CD4-positive, alpha-beta memory T cell (primary cell): ENCODE data around the gene HPS3. TPM values are rescaled to one million over a fixed set of nuclear protein-coding genes. Genes with fewer than 3 reads are reported as not detected.

Experiments
- CTCF ChIA-PET: fragments of 350-600 bp; sonication (Branson Sonifier 250); formaldehyde crosslinking; loops from one replicate; lab custom pipeline; 2021; ENCODE audit warnings: inconsistent platforms; ENCODE audit not compliant: partially characterized antibody; lab: Charles Lee
- POLR2A ChIA-PET: fragments of 350-600 bp; sonication (Branson Sonifier 250); formaldehyde crosslinking; loops from one replicate; lab custom pipeline; 2021; ENCODE audit not compliant: partially characterized antibody; lab: Charles Lee
- DNase-seq, 5 donors: peaks; one replicate each; pipeline versions ENCODE4 v3.0.0 to v3.0.0-alpha.2; 2020 to 2022; ENCODE audit warnings: mixed read lengths in 1 of 5
- H3K27ac ChIP-seq: one replicate; pipeline ENCODE4 v1.7.0; 2013; ENCODE audit warnings: low read depth, low read length
- H3K27me3 ChIP-seq: 2 replicates; pipeline ENCODE4 v1.7.0; 2013; ENCODE audit warnings: mild to moderate bottlenecking, low read length, moderate library complexity; ENCODE audit not compliant: insufficient read depth
- H3K36me3 ChIP-seq: 2 replicates; pipeline ENCODE4 v1.7.0; 2013; ENCODE audit warnings: mild to moderate bottlenecking, low read length, moderate library complexity; ENCODE audit not compliant: insufficient read depth
- H3K4me1 ChIP-seq: 2 replicates; pipeline ENCODE4 v1.7.0; 2013; ENCODE audit warnings: mild to moderate bottlenecking, low read length, moderate library complexity; ENCODE audit not compliant: insufficient read depth
- H3K4me3 ChIP-seq, 2 donors: one replicate each; pipeline ENCODE4 v1.7.0; 2013; ENCODE audit warnings: low read length in 2 of 2, mild to moderate bottlenecking in 1 of 2
- H3K9me3 ChIP-seq, 2 donors: one replicate each; pipeline ENCODE4 v1.7.0; 2013; ENCODE audit warnings: low read length in 2 of 2, control low read depth in 1 of 2; ENCODE audit not compliant: control insufficient read depth in 1 of 2
- H3K27ac Mint-ChIP-seq, 7 donors: one replicate each; pipeline ENCODE4 v1.8.0; 2020 to 2021; ENCODE audit warnings: mixed read lengths in 7 of 7, mild to moderate bottlenecking in 6 of 7, inconsistent platforms in 3 of 7, moderate library complexity in 3 of 7
- H3K27me3 Mint-ChIP-seq, 2 donors: one replicate each; pipeline ENCODE4 v1.8.0; 2020 to 2021; ENCODE audit warnings: mixed read lengths in 2 of 2
- H3K36me3 Mint-ChIP-seq, 2 donors: one replicate each; pipeline ENCODE4 v1.8.0; 2020 to 2021; ENCODE audit warnings: mixed read lengths in 2 of 2, inconsistent platforms in 1 of 2, mild to moderate bottlenecking in 1 of 2
- H3K4me1 Mint-ChIP-seq, 4 donors: one replicate each; pipeline ENCODE4 v1.8.0; 2020 to 2021; ENCODE audit warnings: mixed read lengths in 4 of 4, mild to moderate bottlenecking in 1 of 4
- H3K4me3 Mint-ChIP-seq, 8 donors: one replicate each; pipeline ENCODE4 v1.8.0; 2020 to 2021; ENCODE audit warnings: mixed read lengths in 8 of 8, mild to moderate bottlenecking in 7 of 8, moderate library complexity in 6 of 8, inconsistent platforms in 3 of 8
- H3K9me3 Mint-ChIP-seq, 8 donors: one replicate each; pipeline ENCODE4 v1.8.0; 2020 to 2021; ENCODE audit warnings: mixed read lengths in 8 of 8, mild to moderate bottlenecking in 5 of 8, inconsistent platforms in 3 of 8, moderate library complexity in 1 of 8
- intact Hi-C: fragments of 100-400 bp; cut with micrococcal nuclease; formaldehyde crosslinking; loops from one replicate; pipeline ENCODE4 v1.15.1; 2023
- polyA plus RNA-seq, 2 donors: library from polyadenylated mRNA; unstranded; fragments of 300-500 nt; fragmentation: Illumina TruSeq; gene quantifications; one replicate each; pipeline ENCODE4 v1.2.3, GENCODE V29; 2021
- total RNA-seq, 2 experiments: library from RNA; stranded (reverse); gene quantifications; one replicate each; pipeline ENCODE4 v1.2.3, GENCODE V29; 2021

The HPS3 gene
- total and polyA plus RNA-seq, 4 experiments from 2014 or later, result 29.5 to 45.1 (median 32.7) TPM

DNA sequence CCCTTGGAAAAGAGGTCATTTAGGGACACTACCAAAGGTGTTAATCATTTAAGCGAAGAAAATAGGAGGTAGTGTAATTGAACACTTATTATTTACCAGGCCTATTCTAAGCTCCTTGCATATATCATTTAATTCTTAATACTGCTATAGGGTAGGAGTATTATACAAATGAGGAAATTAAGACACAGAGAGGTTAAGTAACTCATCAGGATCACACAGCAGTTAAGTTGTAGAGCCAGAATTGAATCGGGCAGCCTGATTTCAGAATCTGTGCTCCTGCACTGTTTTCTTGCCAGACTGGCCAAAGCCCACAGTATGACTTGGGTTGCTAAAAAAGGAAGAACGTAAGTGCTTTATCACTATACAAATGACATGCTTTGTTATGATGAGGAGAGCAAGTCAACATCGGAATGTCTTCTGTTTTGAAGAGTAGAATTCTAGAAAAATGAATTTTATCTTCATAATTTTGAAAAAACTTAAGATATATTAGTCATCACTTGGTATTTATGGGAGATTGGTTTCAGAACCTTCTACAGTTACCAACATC, 31.4 kb downstream of the HPS3 start:
- no peaks in the 10 kb centered on the region for H3K27me3 ChIP-seq
- ChIA-PET CTCF (interaction anchor here (0.8 to 1.7 kb wide), 2 partner anchors 31 to 40 kb away, joined by 3 read pairs; partner anchors contain the start of gene HPS3), POLR2A (interaction anchor here (1.1 kb wide), 1 partner anchor 31 kb away, joined by 3 read pairs; no protein-coding TSS in a partner anchor)
- Mint-ChIP-seq H3K36me3 (peaks cover 59 to 70% of the 10 kb centered on the region in 2 donors), H3K9me3 (no peaks in the 10 kb centered on the region), H3K4me3 (no peak overlapping the region), H3K27ac (no peak overlapping the region), H3K4me1 (peaks cover 0 to 4% (median 0%) of the 10 kb centered on the region in 4 donors), H3K27me3 (no peaks in the 10 kb centered on the region)
- H3K4me3 ChIP-seq, result no peak overlapping the region
- no peaks in the 10 kb centered on the region for H3K4me1 ChIP-seq
- H3K36me3 ChIP-seq, result peaks cover 53% of the 10 kb centered on the region
- no peaks in the 10 kb centered on the region for H3K9me3 ChIP-seq
- no peak for DNase-seq
- intact Hi-C loops, result no loop called here
- no peak overlapping the region for H3K27ac ChIP-seq

DNA sequence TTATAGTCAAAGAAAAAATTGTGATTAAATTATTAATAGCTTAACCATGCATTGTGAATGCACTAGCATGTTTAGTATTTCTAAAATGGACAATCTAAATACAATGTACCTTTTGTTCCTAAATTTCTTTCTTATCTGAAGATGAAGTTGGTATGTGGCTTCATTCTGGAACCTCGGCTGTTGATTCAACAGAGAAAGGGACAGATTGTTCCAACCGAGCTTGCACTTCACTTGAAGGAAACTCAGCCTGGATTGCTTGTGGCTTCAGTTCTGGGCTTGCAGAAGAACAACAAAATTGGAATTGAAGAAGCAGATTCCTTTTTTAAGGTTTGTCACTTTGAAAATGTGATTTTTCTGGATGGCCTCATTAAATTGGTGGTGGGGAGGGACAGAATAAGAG, 32.6 kb downstream of the HPS3 start:
- Histone ChIP-seq H3K27me3 (no peaks in the 10 kb centered on the region), H3K27ac (no peak overlapping the region), H3K9me3 (no peaks in the 10 kb centered on the region), H3K36me3 (peaks cover 60% of the 10 kb centered on the region), H3K4me1 (no peaks in the 10 kb centered on the region), H3K4me3 (no peak overlapping the region)
- peaks cover 0 to 4% (median 0%) of the 10 kb centered on the region in 4 donors for H3K4me1 Mint-ChIP-seq
- POLR2A ChIA-PET, result no interaction called here
- intact Hi-C loops, result no loop called here
- peaks cover 56 to 65% of the 10 kb centered on the region in 2 donors for H3K36me3 Mint-ChIP-seq
- H3K27me3 Mint-ChIP-seq, result no peaks in the 10 kb centered on the region
- no peak overlapping the region for H3K4me3 Mint-ChIP-seq
- no peak for DNase-seq
- H3K27ac Mint-ChIP-seq, result peak overlapping the region in 1 of 7 donors; percentile 48
- CTCF ChIA-PET, result no interaction called here
- H3K9me3 Mint-ChIP-seq, result no peaks in the 10 kb centered on the region

DNA sequence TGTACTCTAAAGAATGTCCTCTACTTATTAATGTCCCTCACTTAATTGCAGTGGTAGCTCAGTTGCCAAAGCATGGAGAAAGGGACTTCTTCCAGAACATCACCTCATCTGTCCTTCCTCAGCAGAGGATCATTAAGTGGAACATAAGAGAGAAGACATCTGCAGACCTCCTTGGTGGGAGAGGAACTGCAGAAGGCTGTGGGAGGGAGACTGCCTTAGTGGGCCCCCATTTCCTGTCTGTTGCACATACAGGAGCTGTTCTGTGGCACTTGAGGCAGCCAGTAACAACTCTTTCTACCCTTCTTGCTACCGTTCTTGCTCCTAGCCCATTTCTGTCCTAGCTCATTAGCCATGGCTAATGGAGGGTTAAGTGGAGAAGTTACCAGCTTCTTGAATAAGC, 33.6 kb downstream of the HPS3 start:
- peaks cover 57 to 67% of the 10 kb centered on the region in 2 donors for H3K36me3 Mint-ChIP-seq
- H3K9me3 Mint-ChIP-seq, result no peaks in the 10 kb centered on the region
- peaks cover 0 to 4% (median 0%) of the 10 kb centered on the region in 4 donors for H3K4me1 Mint-ChIP-seq
- no peak for DNase-seq
- Histone ChIP-seq H3K27me3 (no peaks in the 10 kb centered on the region), H3K9me3 (no peaks in the 10 kb centered on the region), H3K27ac (no peak overlapping the region), H3K4me3 (no peak overlapping the region), H3K36me3 (peaks cover 60% of the 10 kb centered on the region), H3K4me1 (no peaks in the 10 kb centered on the region)
- H3K27me3 Mint-ChIP-seq, result no peaks in the 10 kb centered on the region
- H3K4me3 Mint-ChIP-seq, result no peak overlapping the region
- no peak overlapping the region for H3K27ac Mint-ChIP-seq
- intact Hi-C loops, result no loop called here
- POLR2A ChIA-PET, result no interaction called here
- CTCF ChIA-PET, result no interaction called here

DNA sequence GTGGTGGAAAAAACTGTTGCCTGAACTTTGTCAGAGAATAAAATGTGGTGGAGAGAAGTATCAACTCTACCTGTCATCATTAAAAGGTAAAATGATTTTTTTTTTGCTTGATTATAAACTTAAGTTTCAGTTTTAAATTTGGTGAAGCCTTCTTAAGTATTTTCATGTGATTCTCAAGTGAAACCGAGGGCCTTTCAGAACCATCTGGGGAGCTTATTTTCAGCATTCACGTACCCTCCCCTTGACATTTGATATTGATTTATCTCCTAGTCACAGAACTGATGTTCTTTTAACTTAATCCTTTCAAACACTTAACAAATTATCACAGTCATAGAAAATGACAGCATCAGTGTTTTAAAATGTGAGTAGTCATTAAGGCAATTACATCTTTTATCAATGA, 38.5 kb downstream of the HPS3 start:
- intact Hi-C loops, result no loop called here
- peaks cover 65 to 75% of the 10 kb centered on the region in 2 donors for H3K36me3 Mint-ChIP-seq
- no peak overlapping the region for H3K4me3 Mint-ChIP-seq
- Histone ChIP-seq H3K27me3 (no peaks in the 10 kb centered on the region), H3K36me3 (peaks cover 50% of the 10 kb centered on the region), H3K4me3 (no peak overlapping the region), H3K9me3 (no peaks in the 10 kb centered on the region), H3K4me1 (no peaks in the 10 kb centered on the region), H3K27ac (no peak overlapping the region)
- ChIA-PET CTCF (no interaction called here), POLR2A (no interaction called here)
- peaks cover 0 to 6% (median 0%) of the 10 kb centered on the region in 4 donors for H3K4me1 Mint-ChIP-seq
- no peak overlapping the region for H3K27ac Mint-ChIP-seq
- no peaks in the 10 kb centered on the region for H3K27me3 Mint-ChIP-seq
- H3K9me3 Mint-ChIP-seq, result no peaks in the 10 kb centered on the region
- no peak for DNase-seq

DNA sequence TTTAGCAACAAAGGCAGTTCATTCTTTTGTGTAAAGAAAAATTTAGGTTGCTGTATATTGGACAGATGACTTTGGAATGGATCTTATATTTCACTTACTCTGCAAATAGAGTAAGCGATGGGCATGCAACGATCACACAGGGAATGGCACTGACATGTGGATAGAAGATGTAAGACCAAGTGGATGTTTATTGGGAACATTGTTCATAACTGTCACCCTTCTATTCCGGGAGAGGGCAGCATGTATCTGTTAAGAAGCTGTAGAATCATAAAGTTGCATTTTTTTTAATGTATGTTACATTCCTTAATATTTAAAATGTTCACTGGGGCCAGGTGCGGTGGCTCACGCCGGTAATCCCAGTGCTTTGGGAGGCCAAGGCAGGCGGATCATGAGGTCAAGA, 41.2 kb downstream of the HPS3 start:
- Mint-ChIP-seq H3K4me3 (no peak overlapping the region), H3K36me3 (peaks cover 69 to 70% of the 10 kb centered on the region in 2 donors), H3K4me1 (peaks cover 0 to 8% (median 6%) of the 10 kb centered on the region in 4 donors), H3K27me3 (no peaks in the 10 kb centered on the region), H3K27ac (no peak overlapping the region), H3K9me3 (no peaks in the 10 kb centered on the region)
- Histone ChIP-seq H3K9me3 (no peaks in the 10 kb centered on the region), H3K27me3 (no peaks in the 10 kb centered on the region), H3K27ac (no peak overlapping the region), H3K36me3 (peaks cover 36% of the 10 kb centered on the region), H3K4me3 (no peak overlapping the region), H3K4me1 (peaks cover 4% of the 10 kb centered on the region)
- intact Hi-C loops, result no loop called here
- CTCF ChIA-PET, result no interaction called here
- DNase-seq, result no peak
- POLR2A ChIA-PET, result no interaction called here

DNA sequence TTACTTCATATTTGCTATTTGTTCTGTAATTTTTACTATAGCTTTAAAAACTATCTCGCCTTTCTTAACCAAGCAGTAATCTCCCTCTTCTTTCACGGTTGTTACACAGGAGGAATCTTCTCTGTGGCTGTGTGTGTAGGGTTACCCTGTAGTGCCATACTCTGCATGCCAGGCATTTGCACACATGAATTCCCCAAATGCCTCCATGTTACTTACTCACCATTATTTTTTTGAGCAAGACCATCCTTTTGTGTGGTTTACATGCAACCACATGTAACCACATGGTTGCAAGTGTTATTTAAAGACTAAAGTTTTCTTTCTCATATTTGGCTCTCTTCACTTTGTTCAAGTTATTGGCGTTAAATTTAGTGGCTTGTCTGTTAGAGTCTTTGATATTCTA, 45.5 kb downstream of the HPS3 start:
- CTCF ChIA-PET, result interaction anchor here (1.0 to 1.2 kb wide), 2 partner anchors 10 to 55 kb away, joined by 3 read pairs; no protein-coding TSS in a partner anchor

DNA sequence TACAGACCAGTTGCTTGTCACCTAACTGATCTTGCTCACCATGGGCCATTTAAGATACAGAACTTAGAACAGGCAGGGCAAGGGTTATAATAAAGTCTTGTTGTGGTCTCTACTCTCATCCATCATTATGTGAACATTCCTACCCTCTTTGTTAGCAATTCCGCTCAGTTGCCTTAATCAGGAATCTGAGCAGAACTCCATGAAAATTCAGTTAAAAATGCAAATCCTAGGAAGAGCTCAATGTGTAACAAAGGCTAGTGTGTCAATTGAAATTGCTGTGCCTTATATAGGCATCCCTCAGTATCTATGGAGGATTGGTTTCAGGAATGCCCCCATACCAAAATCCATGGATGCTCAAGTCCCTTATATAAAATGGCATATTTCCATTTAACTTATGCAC, 47.7 kb downstream of the HPS3 start:
- peaks cover 4% of the 10 kb centered on the region for H3K4me1 ChIP-seq
- no peak overlapping the region for H3K27ac ChIP-seq
- H3K27me3 ChIP-seq, result no peaks in the 10 kb centered on the region
- Mint-ChIP-seq H3K4me3 (no peak overlapping the region), H3K9me3 (no peaks in the 10 kb centered on the region), H3K36me3 (peaks cover 32 to 35% of the 10 kb centered on the region in 2 donors), H3K27me3 (no peaks in the 10 kb centered on the region), H3K4me1 (peaks cover 0 to 6% (median 6%) of the 10 kb centered on the region in 4 donors), H3K27ac (peak overlapping the region in 1 of 7 donors; percentile 70)
- H3K4me3 ChIP-seq, result no peak overlapping the region
- ChIA-PET POLR2A (no interaction called here), CTCF (no interaction called here)
- DNase-seq, result no peak
- H3K9me3 ChIP-seq, result no peaks in the 10 kb centered on the region
- peaks cover under 1% of the 10 kb centered on the region for H3K36me3 ChIP-seq
- intact Hi-C loops, result no loop called here

More for the DNA sequence above, 45.5 kb downstream of the HPS3 start:
- Mint-ChIP-seq H3K4me3 (no peak overlapping the region), H3K27me3 (no peaks in the 10 kb centered on the region), H3K4me1 (peaks cover 0 to 6% (median 6%) of the 10 kb centered on the region in 4 donors), H3K36me3 (peaks cover 48 to 49% of the 10 kb centered on the region in 2 donors), H3K9me3 (no peaks in the 10 kb centered on the region), H3K27ac (no peak overlapping the region)
- POLR2A ChIA-PET, result no interaction called here
- DNase-seq, result peak in 2 of 5 donors; percentile 4 to 5
- Histone ChIP-seq H3K36me3 (peaks cover 12% of the 10 kb centered on the region), H3K4me1 (peaks cover 4% of the 10 kb centered on the region), H3K27ac (no peak overlapping the region), H3K4me3 (no peak overlapping the region), H3K9me3 (no peaks in the 10 kb centered on the region), H3K27me3 (no peaks in the 10 kb centered on the region)
- intact Hi-C loops, result no loop called here
